ENCODE data around the gene TMBIM1.

TMBIM1 gene, protein sequence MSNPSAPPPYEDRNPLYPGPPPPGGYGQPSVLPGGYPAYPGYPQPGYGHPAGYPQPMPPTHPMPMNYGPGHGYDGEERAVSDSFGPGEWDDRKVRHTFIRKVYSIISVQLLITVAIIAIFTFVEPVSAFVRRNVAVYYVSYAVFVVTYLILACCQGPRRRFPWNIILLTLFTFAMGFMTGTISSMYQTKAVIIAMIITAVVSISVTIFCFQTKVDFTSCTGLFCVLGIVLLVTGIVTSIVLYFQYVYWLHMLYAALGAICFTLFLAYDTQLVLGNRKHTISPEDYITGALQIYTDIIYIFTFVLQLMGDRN

DNA sequence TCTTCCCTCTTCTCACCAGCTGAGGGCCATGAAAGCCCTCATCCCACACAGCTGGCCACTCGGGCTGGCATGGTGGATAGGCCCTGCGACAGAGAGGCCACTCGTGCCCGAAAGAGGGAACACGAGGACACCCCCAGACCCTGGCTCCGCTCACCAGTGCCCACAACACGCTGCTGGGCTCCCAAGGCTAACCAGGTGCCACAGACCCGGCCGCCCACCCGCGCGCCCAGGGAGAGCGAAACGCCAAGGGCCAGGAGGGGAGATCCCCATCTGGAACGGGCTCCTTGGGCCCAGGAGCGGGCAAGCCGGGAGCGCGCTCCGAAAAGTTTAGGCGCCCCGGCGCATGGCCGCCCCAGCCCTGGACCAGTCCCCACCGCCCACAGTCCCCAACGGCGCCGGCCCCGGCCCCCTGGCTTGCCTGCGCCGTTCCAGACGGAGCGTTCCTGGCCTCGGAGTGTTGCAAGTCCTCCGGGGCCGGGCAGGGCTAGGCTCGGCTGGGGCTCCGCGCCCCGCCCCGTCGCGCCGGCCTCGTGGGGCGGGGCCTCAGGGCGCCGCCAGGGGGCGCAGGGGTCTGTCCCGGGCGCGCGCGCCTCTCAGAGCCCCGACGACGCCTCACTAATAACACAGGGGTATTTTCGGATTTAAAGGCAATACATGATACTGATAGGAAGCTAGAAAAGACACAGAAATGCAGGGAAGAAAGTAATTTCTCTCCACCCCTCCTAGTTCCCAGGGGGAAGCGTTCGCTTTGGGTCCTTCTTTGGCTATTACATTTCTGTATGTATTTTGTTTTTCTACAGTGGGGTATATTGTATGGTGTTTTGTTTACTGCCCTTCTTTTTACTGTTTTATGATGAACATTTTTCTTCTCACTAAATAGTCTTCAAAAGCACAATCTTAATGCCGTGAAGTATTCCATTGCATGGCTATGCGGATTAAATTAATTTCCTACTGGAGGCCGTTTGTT, at the start of gene TMBIM1:
Gene TMBIM1, minus strand, starts transcription at position 456 of the 967 bp plus-strand sequence. CDS start 10,362 bp downstream, outside the sequence.
- DNase-seq (ENCODE audit: low read depth in 1 of 2, low spot score in 1 of 2) = peak; percentile 70 to 76

DNA sequence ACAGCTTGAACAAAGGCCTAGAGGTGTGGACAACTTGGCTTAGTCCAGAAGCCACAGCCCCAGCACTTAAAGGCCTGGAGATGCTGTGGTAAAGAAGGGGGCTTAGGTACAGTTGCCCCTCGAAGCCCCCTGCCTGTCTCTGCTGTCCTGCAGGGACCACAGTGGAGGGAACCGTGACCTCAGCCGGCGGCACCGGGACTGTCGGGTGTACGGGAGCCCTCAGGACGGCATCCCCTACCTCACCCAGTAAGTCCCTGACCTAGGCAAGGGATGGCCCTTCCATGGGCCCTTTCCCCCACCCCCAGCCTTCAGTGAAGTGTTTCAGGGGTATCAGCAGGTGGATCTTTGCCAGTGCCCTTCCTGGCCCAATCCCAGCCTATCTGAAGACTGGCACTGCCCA, 49.1 kb upstream of the TMBIM1 start:
- DNase-seq (ENCODE audit: low read depth in 1 of 2, low spot score in 1 of 2) = no peak

DNA sequence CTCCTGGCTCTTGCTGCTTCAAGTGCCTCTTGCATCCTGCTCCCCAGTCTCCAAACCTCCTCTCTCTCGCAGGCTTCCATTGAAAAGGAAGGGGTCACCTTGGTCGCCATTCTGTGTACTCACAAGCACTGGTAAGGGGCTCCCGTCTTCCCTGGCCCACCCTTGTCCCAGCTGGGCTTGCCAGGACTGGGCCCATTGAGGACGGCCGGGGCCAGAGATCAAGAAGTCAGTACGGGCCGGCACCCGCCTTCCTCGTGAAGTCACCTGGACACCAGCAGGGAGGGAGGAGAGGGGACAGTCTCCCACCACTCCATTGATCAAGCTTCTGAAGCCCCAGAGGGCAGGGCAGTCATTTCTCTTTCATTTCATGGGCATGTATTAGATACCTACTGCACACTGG, 48.4 kb upstream of the TMBIM1 start:
- DNase-seq (ENCODE audit: low read depth in 1 of 2, low spot score in 1 of 2) = no peak

DNA sequence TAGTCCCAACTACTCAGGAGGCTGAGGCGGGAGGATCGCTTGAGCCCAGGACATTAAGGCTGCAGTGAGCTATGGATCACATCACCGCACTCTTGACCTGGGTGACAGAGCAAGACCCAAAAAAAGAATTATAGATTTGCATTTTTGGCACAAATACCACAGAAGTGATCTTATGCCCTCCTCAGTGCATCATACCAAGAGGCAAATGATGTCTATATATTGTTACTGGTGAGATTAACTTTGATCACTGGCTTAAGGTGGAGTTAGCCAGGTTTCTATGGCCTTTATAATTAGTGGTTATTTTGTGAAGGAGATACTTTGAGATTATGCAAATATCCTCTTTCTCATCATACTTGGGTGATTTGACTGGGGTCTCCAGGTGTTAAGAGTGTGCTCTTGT, 42.2 kb upstream of the TMBIM1 start:
- no peak for DNase-seq (ENCODE audit: low read depth in 1 of 2, low spot score in 1 of 2)

DNA sequence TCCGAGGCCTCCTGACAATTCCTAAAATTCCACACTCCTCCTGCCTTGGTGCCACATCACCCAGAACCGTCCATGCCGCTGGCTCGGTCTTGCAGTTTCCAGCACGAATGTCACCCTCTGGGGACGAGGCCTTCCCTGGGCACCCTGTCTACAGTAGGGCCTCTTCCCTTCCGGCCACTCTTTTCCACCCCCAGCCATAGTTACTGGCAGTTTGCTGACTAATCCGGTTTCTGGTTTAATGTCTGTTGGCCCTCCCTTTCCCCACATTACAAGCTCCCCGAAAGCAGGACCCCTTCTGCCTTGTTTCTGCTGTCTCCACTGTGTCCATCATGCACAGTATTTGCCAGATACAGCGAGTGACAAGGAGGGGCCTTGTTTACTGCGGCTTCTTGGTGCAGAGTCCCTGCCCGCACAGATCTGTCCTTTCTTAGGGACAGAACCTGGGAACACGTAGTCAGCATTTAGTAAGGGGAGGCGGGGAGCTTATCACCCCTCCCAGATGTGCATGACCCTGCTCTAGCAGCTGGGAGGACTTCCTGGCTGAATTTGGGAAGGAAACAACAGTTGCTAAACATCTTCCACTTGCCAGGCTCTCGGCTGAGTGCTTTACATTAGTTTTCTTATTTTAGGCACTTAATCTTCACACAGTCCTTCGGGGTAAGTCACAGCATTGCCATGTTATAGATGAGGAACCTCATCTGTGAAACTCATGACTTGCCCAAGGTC, 40.8 kb upstream of the TMBIM1 start:
- DNase-seq (ENCODE audit: low read depth in 1 of 2, low spot score in 1 of 2) = no peak

DNA sequence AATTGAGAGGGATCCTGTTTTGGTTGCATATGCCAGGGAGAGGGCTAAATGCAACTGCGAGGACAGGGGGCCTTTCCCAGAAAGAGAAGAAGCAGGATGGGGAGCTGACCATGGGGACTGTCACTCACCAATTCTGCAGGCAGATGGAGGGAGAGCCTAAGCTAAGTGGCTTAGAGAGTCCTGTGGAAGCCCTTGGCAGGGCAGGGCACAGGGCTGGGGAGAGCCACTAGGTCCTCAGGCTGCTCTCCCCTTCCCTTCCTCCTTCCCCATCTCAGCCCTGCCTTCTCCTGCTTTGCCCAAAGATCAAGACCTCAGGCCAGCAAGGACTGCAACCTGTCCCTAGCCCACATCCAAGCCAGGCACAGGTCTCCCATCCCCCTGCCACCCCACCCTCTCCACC, 40.0 kb upstream of the TMBIM1 start:
- DNase-seq (ENCODE audit: low read depth in 1 of 2, low spot score in 1 of 2) = no peak

DNA sequence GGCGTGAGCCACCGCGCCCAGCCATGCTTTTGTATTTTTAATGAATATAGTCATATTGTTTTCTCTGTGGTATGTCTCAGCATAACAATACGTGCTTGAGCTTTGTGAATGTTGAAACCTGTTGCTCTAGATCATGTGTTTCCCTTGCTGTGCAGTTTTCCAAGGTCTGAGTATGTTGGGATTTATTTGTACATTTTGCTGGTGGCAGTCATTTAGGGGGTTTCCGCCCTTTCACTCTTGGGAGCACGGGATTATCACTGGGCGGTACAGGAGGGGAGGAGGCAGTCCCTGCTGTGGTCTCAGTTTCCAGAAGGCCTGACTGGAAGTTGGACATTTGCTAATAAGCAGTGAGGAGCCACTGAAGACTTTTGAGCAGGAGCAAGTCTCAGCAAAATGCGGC, 39.4 kb upstream of the TMBIM1 start:
- DNase-seq (ENCODE audit: low read depth in 1 of 2, low spot score in 1 of 2) = no peak

DNA sequence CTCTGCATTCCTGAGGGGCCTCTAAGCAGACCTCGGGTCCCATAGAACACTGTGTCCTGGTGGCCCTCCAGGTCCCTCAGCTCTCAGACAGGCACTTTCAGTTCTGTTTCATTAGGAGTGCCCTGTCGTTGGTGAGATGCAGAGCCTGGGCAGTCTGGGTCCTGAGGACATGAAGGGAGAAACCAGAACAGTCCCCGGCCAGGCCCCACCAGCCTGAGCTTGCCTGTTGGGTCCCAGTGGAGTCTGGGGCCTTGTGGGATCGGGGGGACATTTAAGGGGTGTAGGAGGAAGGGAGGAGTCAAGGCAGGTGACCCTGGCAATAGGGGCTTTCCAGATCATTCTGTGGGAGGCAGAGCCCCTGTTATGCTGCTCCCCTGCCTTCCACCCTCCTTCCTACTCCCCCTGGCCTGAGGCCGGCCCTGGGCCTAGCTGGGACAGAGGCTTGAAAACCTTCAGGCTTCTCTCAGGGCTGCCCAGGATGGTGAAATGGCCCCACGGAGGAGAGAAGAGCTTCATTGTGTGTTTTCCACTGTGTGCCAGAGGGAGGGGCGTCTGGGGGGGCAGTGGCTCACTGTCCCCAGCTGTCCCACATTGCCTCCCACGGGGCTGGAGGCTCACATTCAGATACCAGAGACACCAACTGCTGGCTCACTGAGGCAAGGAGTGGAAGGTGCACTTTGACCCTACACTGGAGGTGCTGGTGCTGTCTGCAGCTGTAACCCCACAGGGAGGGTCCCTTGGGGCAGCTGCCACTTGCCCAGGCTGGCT, 37.7 kb upstream of the TMBIM1 start:
- no peak for DNase-seq (ENCODE audit: low read depth in 1 of 2, low spot score in 1 of 2)

DNA sequence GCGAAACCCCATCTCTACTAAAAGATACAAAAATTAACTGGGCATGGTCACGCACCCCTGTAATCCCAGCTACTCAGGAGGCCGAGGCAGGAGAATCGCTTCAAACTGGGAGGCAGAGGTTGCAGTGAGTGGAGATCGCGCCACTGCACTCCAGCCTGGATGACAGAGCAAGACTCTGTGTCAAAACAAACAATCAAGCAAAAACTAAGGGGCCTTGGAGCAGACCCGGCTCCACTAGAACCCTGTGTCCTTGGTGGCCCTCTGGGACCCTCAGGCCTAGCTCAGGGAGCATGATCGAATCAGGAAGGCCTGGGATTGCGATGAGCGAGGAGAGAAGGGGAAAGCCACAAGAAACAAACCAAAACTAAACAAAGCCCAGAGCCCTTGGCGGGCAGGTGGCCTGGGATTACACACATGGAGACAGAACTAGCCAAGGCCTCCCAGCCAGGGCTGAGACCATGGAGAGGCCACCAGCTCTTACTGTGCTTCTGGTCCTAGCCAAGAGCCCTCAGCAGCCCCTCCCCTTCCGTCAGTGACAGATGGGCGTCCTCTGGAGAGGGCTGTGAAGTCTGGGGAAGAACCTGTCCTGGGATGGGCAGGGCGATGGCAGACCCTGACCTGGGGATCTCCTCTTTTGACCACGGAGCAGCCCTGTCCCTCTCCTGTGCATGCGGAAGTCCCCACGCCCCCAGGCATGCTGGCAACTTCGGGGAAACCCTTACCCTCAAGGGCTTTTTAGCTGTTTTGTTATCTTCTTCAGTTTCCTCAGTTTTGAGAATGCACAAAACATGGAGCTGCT, 36.9 kb upstream of the TMBIM1 start:
- DNase-seq (ENCODE audit: low read depth in 1 of 2, low spot score in 1 of 2) = no peak

DNA sequence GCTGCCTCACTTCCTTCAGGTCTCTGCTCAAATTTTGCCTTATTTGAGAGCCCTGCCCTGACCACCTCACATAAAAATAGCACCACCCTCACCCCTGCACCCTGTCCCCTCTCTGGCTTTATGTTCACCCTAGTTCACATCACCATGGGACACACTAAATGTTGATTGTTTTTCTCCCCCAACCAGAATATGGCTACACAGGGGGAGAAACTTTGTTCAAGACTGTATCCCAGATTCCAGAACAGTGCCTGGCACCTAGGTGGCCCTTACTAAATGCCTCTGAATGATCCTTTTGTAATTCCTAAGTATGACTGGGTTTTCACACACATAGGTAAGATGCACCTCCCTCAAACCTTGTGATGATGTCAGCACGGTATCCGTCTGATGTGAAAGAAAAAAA, 36.0 kb upstream of the TMBIM1 start:
- no peak for DNase-seq (ENCODE audit: low read depth in 1 of 2, low spot score in 1 of 2)

DNA sequence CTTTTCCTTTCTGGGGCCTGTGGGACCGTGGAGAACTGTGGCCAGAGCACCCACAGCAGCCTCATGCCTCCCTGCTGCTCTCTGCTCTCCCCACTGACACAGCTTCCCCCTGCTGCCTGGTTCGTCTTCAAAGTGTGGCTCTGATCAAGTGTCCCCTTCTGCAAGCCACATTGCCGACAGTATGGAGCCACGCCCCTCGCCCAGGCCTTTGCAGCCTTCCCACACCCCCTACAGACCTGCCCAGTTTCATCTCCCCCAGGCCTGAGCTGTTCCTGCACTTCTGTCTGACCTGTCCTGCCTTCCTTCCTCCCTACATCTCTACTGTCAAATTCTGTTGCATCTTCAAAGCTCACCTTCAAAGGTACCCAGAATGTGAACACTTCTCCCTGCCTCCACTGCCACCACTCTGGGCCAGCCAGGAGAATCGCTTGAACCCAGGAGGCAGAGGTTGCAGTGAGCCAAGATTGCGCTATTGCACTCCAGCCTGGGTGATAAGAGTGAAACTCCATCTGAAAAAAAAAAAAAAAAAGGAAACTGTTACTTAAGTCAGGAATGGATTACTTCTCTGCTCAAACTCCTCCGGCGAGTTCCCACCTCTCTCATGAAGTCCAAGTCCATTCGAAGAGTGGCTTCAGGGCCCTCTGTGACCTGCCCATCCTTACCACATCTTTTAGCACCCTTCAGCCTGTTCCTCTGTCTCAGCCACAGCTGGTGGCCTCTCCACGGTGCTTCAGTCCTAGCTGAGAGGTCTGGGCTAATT, 35.3 kb upstream of the TMBIM1 start:
- no peak for DNase-seq (ENCODE audit: low read depth in 1 of 2, low spot score in 1 of 2)

DNA sequence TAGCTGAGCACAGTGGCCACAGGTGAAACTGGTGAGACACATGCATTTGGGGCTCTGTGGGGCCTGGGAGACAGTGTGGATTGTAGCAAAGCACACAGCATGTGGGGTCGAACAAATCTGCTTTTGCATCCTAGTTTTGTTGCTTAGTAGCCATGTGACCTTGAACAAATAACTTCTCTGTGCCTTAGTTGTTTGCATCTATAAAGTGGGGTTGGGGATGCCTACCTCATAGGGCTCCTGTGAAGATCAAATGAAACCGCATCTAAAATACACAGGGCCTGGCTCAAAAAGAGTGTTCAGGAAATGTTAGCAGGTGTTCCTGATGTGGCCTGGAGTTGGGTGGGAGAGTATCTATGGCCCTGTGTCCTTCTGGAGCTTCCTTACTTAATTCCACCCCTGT, 34.0 kb upstream of the TMBIM1 start:
- no peak for DNase-seq (ENCODE audit: low read depth in 1 of 2, low spot score in 1 of 2)

DNA sequence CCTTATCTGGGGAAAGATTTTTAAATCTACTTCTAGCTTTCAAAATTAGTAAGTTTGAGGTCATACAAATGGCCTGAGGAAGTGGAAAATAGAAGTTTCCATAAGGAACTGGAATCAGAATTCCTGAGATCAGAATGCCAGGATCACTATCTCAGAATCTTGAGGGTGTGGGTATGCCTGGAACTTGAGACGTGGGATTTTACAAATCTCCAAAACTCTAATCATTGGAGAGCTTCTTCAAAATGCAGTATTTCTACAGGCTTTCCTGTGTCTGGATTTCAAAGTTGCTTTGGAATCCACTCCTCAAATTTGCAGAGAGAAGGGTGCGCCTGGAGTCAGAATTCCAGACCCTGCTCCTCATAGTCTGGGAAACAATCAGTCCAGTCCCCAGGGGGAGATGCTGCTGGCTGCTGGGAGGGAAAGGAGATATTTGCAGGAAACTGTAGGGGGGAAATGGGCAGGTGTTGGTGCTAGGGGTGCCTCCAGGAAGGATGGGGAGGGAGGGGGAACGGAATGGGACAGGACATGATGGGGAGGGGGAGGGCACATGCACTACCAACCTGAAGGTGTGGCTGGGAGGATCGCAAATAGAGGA, 33.4 kb upstream of the TMBIM1 start:
- no peak for DNase-seq (ENCODE audit: low read depth in 1 of 2, low spot score in 1 of 2)

DNA sequence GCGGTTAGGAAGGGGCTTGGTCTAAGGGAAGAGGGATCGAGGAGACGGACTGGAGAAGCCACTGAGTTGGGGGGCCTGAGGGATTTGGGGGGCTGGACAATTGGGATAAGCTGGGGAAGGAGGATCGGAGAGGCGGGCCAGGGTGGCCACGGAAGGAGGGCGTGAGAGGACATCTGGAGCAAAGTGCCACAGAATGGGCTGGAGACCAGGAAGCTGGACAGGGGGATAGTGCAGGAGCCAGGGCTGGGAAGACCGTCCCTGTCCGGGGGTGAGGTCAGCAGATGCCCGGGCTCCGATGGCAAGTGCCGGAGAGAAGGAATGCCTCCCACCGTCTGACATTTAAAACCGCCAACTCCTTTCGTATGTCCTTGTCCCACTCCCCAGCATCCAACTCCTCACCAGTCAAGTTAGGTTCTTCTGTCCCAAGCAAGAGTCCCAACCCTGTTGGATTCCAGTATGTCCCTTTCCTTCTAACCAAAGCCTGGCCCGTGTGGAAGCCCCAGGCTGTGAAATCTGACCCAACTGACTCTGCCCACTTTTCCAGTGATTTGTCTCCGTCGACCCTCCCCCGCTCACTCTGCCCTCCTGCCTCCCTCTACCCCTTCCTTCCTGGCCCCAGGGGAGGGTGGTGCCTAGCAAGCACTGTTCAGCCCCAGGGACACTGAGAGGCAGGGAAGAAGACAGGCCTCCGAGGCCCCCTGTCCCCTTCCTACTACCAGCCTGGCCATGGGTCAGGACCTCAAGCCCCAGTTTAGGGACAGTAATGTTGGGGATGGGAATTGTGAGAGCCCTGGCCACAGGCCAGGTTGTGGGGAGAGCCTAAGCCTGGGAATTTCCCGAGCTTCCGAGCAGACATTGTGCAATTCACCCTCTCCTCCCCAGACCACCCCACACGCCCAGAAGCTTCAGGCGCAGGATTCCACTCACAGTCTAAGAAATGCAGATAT, 31.5 kb upstream of the TMBIM1 start:
- DNase-seq (ENCODE audit: low read depth in 1 of 2, low spot score in 1 of 2) = no peak

DNA sequence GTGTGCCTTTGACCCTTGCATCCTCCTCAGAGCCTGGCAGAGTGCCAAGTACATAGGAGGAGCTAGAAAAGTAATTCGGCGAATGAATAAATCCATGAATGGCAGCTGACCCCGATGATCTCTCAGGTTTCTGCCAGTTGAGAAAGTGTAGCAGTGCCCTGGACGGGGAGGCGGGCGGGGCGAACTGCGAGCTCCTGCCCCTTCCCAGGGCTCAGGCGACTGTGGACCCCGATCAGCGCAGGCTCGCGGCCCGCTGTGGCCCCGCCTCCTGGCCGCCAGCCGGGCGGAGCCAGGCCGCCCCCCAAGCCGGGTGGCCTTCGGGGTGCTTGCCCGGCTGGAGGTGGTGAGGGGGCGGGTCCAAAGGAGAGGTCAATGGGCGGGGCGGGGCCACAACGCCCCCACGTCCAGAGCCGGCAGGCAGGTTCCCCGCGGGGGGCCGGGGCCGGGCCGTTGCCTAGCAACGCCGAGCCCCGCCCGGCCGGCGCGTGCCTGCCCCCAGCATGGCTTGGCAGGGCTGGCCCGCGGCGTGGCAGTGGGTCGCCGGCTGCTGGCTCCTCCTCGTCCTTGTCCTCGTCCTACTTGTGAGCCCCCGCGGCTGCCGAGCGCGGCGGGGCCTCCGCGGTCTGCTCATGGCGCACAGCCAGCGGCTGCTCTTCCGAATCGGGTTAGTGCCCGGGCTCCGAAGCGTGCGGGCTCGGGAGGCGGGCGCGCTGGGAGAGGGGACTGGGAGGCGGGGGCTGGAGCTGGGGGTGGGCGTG, 30.6 kb upstream of the TMBIM1 start:
- peak; percentile 22 to 32 for DNase-seq (ENCODE audit: low read depth in 1 of 2, low spot score in 1 of 2)

DNA sequence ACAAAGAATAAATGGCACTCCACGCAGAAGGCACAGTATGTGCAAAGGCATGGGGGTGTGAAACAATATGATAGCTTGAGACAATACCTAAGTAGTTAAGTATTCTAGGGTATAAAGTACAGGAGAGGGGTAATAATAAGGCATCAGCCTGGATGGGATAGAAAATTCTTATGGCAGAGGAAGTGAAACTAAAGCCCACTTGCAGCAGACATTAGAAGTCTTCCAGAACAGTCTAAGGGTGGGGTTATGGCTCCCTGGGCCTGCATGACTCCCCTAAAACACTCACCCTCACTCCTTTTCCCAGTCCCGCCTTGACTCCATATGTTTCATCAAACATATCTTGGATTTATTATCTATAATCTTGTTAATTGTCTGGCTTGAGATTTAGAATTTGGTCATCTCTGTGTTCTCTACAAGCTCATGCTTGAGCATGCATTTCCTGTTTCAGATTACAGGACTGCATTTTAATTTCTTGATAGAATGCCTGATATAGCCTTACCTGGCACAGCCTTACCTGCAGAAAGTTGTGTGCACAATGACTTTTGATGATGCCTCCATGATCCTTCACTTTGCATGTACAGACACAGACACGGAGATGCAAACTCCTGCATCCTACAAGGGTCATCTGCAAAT, 28.5 kb upstream of the TMBIM1 start:
- DNase-seq (ENCODE audit: low read depth in 1 of 2, low spot score in 1 of 2) = no peak
